HL-60 (cell line): ENCODE results near the gene GYG2.

Experiments
- DNase-seq, 2 experiments: peaks; one replicate each; pipeline ENCODE4 v3.0.0-alpha.2; 2010 to 2020; ENCODE audit warnings: low read depth in 1 of 2, low spot score in 1 of 2
- H3K27ac ChIP-seq: fragments of 250-450 bp; sonication (Bioruptor Pico); replicated peaks from 2 replicates; pipeline ENCODE4 v1.5.1; 2020; ENCODE audit warnings: mild to moderate bottlenecking, moderate library complexity
- H3K27me3 ChIP-seq: fragments of 250-450 bp; sonication (Bioruptor Pico); 2 replicates; pipeline ENCODE4 v1.5.1; 2021; ENCODE audit warnings: mild to moderate bottlenecking, moderate library complexity; ENCODE audit not compliant: insufficient read depth, poor library complexity, severe bottlenecking
- H3K4me3 ChIP-seq: replicated peaks from 2 replicates; pipeline ENCODE4 v1.5.1; 2011; ENCODE audit warnings: mild to moderate bottlenecking, control low read depth, low read length; ENCODE audit not compliant: insufficient read depth
- CTCF ChIP-seq: IDR thresholded peaks from one replicate; pipeline ENCODE4 v1.5.1; 2011; ENCODE audit warnings: low read length, control low read depth, inconsistent platforms; ENCODE audit not compliant: insufficient read depth
- GABPA ChIP-seq: IDR thresholded peaks from 2 replicates; pipeline ENCODE4 v1.6.1; 2012; ENCODE audit warnings: low read depth
- POLR2AphosphoS5 ChIP-seq: IDR thresholded peaks from 2 replicates; pipeline ENCODE4 v1.6.1; 2012; ENCODE audit warnings: low read depth
- REST ChIP-seq: IDR thresholded peaks from 2 replicates; pipeline ENCODE4 v1.6.1; 2012; ENCODE audit warnings: low read depth; ENCODE audit not compliant: insufficient replicate concordance
- SPI1 ChIP-seq: IDR thresholded peaks from 2 replicates; pipeline ENCODE4 v1.6.1; 2012; ENCODE audit warnings: low read depth, mild to moderate bottlenecking, borderline replicate concordance

Gene GYG2

GRCh38 chrX:2913118-2913517 is 84.4 kb downstream of the GYG2 start:
- TF ChIP-seq GABPA (no peak), CTCF (no peak), SPI1 (no peak), POLR2AphosphoS5 (no peak), REST (no peak)
- H3K27me3 ChIP-seq, result no peaks in the 10 kb centered on the region
- no peak overlapping the region for H3K4me3 ChIP-seq
- no peak for DNase-seq
- H3K27ac ChIP-seq, result no peak overlapping the region

GRCh38 chrX:2917767-2918166 is 89.0 kb downstream of the GYG2 start:
- DNase-seq, result no peak

GRCh38 chrX:2921193-2921592 is 92.5 kb downstream of the GYG2 start:
- H3K27ac ChIP-seq, result no peak overlapping the region
- no peaks in the 10 kb centered on the region for H3K27me3 ChIP-seq
- TF ChIP-seq GABPA (no peak), REST (no peak), POLR2AphosphoS5 (no peak), SPI1 (no peak), CTCF (no peak)
- H3K4me3 ChIP-seq, result no peak overlapping the region
- no peak for DNase-seq

More at GRCh38 chrX:2917767-2918166, 89.0 kb downstream of the GYG2 start:
- H3K4me3 ChIP-seq, result no peak overlapping the region
- no peak overlapping the region for H3K27ac ChIP-seq
- TF ChIP-seq POLR2AphosphoS5 (no peak), GABPA (no peak), CTCF (no peak), REST (no peak), SPI1 (no peak)
- H3K27me3 ChIP-seq, result no peaks in the 10 kb centered on the region
